K562 (cell line): ENCODE data around the gene PDLIM4. TPM values are rescaled to one million over a fixed set of nuclear protein-coding genes. Genes with fewer than 3 reads are reported as not detected.

Experiments
- ATAC-seq: fragments of 200-7000 bp; cut with Tn5 transposase; 3 replicates; pipeline ENCODE4 v1.9.1; 2020; ENCODE audit warnings: moderate library complexity
- BruUV-seq: library from RNA; stranded (reverse); fragments of 400-500 nt; replicated peaks from 2 replicates; lab custom pipeline; 2021; lab: Mats Ljungman, UMichigan
- CTCF ChIA-PET: fragments of 300-600 bp; formaldehyde crosslinking; extraction: SDS; loops from one replicate; lab custom pipeline; 2021; ENCODE audit warnings: low intra/inter-chr PET ratio; lab: Yijun Ruan, JAX
- POLR2A ChIA-PET: fragments of 300-600, 350-650 bp; sonication (Branson Sonifier 250); formaldehyde crosslinking; extraction: SDS; loops from one replicate; lab custom pipeline; 2021; ENCODE audit warnings: antibody characterized with exemption, inconsistent platforms; lab: Yijun Ruan, JAX
- DNase-seq, 4 experiments: peaks; one replicate each; pipeline versions ENCODE4 v3.0.0 to v3.0.0-alpha.2; 2011 to 2018; ENCODE audit warnings: low spot score in 3 of 4, mixed read lengths in 3 of 4; ENCODE audit errors: extremely low read depth in 1 of 4
- FAIRE-seq: peaks from 2 replicates; lab custom pipeline; 2011; peaks lifted over from hg19 to GRCh38; lab: Jason Lieb, UNC
- H2AFZ ChIP-seq: 2 replicates; pipeline ENCODE4 v1.6.0; 2011; ENCODE audit warnings: low read depth, low read length, control low read depth, inconsistent platforms
- H3K27ac ChIP-seq: fragments of 200-600 bp; 3 replicates; pipeline ENCODE4 v1.8.0; 2011; ENCODE audit warnings: low read depth, mild to moderate bottlenecking, control low read depth, inconsistent platforms, low read length, moderate library complexity, mixed read lengths; ENCODE audit errors: extremely low read depth
- H3K27me3 ChIP-seq, 2 experiments: fragments of 300-600 bp in 1 of 2; 2 replicates in 1 of 2; 3 replicates in 1 of 2; pipeline versions ENCODE4 v1.6.0 to v1.8.0; 2011; ENCODE audit warnings: inconsistent platforms in 2 of 2, low read length in 2 of 2, mild to moderate bottlenecking in 1 of 2, mixed read lengths in 1 of 2, moderate library complexity in 1 of 2; ENCODE audit not compliant: control insufficient read depth in 2 of 2, insufficient read depth in 2 of 2
- H3K36me3 ChIP-seq: fragments of 300-600 bp; 3 replicates; pipeline ENCODE4 v1.8.0; 2011; ENCODE audit warnings: mild to moderate bottlenecking, low read length, inconsistent platforms; ENCODE audit not compliant: control insufficient read depth, insufficient read depth
- H3K4me1 ChIP-seq, 2 experiments: fragments of 200-600 bp in 1 of 2; replicated peaks in 1 of 2; 2 replicates in 1 of 2; 3 replicates in 1 of 2; pipeline versions ENCODE4 v1.5.1 to v1.8.0; 2011; ENCODE audit warnings: inconsistent platforms in 2 of 2, low read length in 2 of 2, mild to moderate bottlenecking in 1 of 2, mixed read lengths in 1 of 2, moderate library complexity in 1 of 2; ENCODE audit not compliant: control insufficient read depth in 2 of 2, insufficient read depth in 2 of 2
- H3K4me2 ChIP-seq: 2 replicates; pipeline ENCODE4 v1.6.1; 2011; ENCODE audit warnings: low read length, control low read depth, inconsistent platforms, mixed read lengths; ENCODE audit not compliant: insufficient read depth
- H3K4me3 ChIP-seq: fragments of 200-600 bp; sonication (generic), shearing (Covaris generic); 2 replicates; pipeline ENCODE4 v1.5.1; 2016; ENCODE audit warnings: control low read depth, inconsistent platforms
- H3K79me2 ChIP-seq: fragments of 200-600 bp; 3 replicates; pipeline ENCODE4 v1.8.0; 2011; ENCODE audit warnings: low read length, inconsistent platforms; ENCODE audit not compliant: control insufficient read depth, insufficient read depth
- H3K9ac ChIP-seq, 2 experiments: 2 replicates each; pipeline versions ENCODE4 v1.6.0 to v1.6.1; 2011; ENCODE audit warnings: low read depth in 2 of 2, low read length in 2 of 2, control low read depth in 1 of 2, inconsistent platforms in 1 of 2, mild to moderate bottlenecking in 1 of 2, mixed read lengths in 1 of 2; ENCODE audit not compliant: insufficient read depth in 1 of 2
- H3K9me1 ChIP-seq: one replicate; pipeline ENCODE4 v1.6.0; 2011; ENCODE audit warnings: inconsistent platforms, mild to moderate bottlenecking, low read length, moderate library complexity; ENCODE audit not compliant: control insufficient read depth, insufficient read depth
- H3K9me3 ChIP-seq: replicated peaks from 2 replicates; pipeline ENCODE4 v1.5.1; 2011; ENCODE audit warnings: low read depth, low read length, inconsistent platforms; ENCODE audit not compliant: control insufficient read depth, insufficient read depth
- H4K20me1 ChIP-seq: replicated peaks from 2 replicates; pipeline ENCODE4 v1.6.1; 2011; ENCODE audit warnings: low read length, inconsistent platforms, mixed read lengths; ENCODE audit not compliant: control insufficient read depth, insufficient read depth
- BRF1 ChIP-seq: IDR thresholded peaks from 3 replicates; pipeline ENCODE4 v1.6.1; 2011; ENCODE audit warnings: borderline replicate concordance, mild to moderate bottlenecking; ENCODE audit not compliant: insufficient read length; ENCODE audit errors: extremely low read depth
- GTF2A2 ChIP-seq: IDR thresholded peaks from 2 replicates; pipeline ENCODE4 v1.6.1; 2016; ENCODE audit warnings: mild to moderate bottlenecking, missing genetic modification characterization, missing compliant biosample characterization
- MLX ChIP-seq, 2 experiments: fragments of 450-650 bp in 1 of 2; sonication (generic) in 1 of 2; formaldehyde crosslinking; conservative IDR thresholded peaks; 2 replicates each; pipeline versions ENCODE4 v1.4.0 to v1.8.1; 2020 to 2022; ENCODE audit warnings: mild to moderate bottlenecking in 1 of 2, missing genetic modification reagents in 1 of 2
- PHB2 ChIP-seq: fragments of 450-650 bp; IDR thresholded peaks from 2 replicates; pipeline ENCODE4 v1.6.1; 2017; ENCODE audit warnings: low read depth
- TGIF2 ChIP-seq: sonication (generic); formaldehyde crosslinking; IDR thresholded peaks from 2 replicates; pipeline ENCODE4 v1.8.1; 2022; ENCODE audit warnings: mild to moderate bottlenecking, missing genetic modification reagents, moderate library complexity
- ZNF212 ChIP-seq: fragments of 450-650 bp; formaldehyde crosslinking; IDR thresholded peaks from 2 replicates; pipeline ENCODE4 v1.4.0; 2020; ENCODE audit warnings: mild to moderate bottlenecking
- ZNF431 ChIP-seq: sonication (generic); formaldehyde crosslinking; IDR thresholded peaks from 2 replicates; pipeline ENCODE4 v1.8.0; 2022; ENCODE audit warnings: mild to moderate bottlenecking, missing genetic modification reagents
- ZNF436 ChIP-seq: fragments of 250-450, 450-650 bp; sonication (Bioruptor Pico); formaldehyde crosslinking; IDR thresholded peaks from 2 replicates; pipeline ENCODE4 v1.7.0; 2020; ENCODE audit warnings: mild to moderate bottlenecking
- ZNF449 ChIP-seq: fragments of 250-450 bp; sonication (Bioruptor Pico); IDR thresholded peaks from 2 replicates; pipeline ENCODE4 v1.8.0; 2022; ENCODE audit warnings: moderate library complexity, mild to moderate bottlenecking, inconsistent platforms
- WGBS: fragments of 100-300 bp; shearing (Covaris generic); methylation state at CpG from one replicate; pipeline ENCODE4 v1.1.6; 2016; ENCODE audit warnings: low coverage, mixed read lengths; ENCODE audit not compliant: insufficient coverage; ENCODE audit errors: missing lambda C conversion rate; 5-methylcytosine and 5-hydroxymethylcytosine counted together
- in situ Hi-C: fragments of 300-500 bp; cut with MboI; formaldehyde crosslinking; loops from 4 replicates; pipeline ENCODE4 v1.15.0; 2018; ENCODE audit warnings: inconsistent platforms, mixed read lengths
- intact Hi-C: fragments of 100-400 bp; cut with micrococcal nuclease; formaldehyde crosslinking; loops from 2 replicates; pipeline ENCODE4 v1.14.2; 2022
- polyA plus RNA-seq, 8 experiments: library from polyadenylated mRNA; depleted of rRNA in 4 of 8; stranded (reverse) in 5 of 8; unstranded in 3 of 8; fragments of >200 nt; fragmentation: Nextera tagmentation in 2 of 8; fragmentation: Illumina TruSeq in 1 of 8; extraction: Ambion mirVana in 2 of 8; extraction: Trizol in 1 of 8; gene quantifications; 2 replicates each; pipeline versions ENCODE4 v1.2.1 to v1.2.3, GENCODE V29; 2011 to 2014; ENCODE audit warnings: inconsistent platforms in 1 of 8, missing spikeins in 1 of 8
- total RNA-seq, 7 experiments: library from RNA; depleted of rRNA in 6 of 7; stranded (reverse); fragments of >200 nt in 6 of 7; fragmentation: Illumina TruSeq in 2 of 7; extraction: Trizol in 2 of 7; gene quantifications; 2 replicates each; pipeline versions ENCODE4 v1.2.1 to v1.2.3, GENCODE V29; 2011 to 2021; ENCODE audit warnings: low replicate concordance in 1 of 7

PDLIM4 gene
- total and polyA plus RNA-seq, 9 of the 15 experiments (the other 6 are each of a cell fraction or from before 2014, with no cell fraction given) = 0.28 to 32.8 (median 13.1) TPM

GRCh38 chr5:132222649-132223038 lies 34.9 kb upstream of the PDLIM4 start:
- DNase-seq (no peak), FAIRE-seq (no peak)
- H3K4me1 ChIP-seq = peaks cover 18 to 27% of the 10 kb centered on the region in 2 experiments
- no peaks in the 10 kb centered on the region for H3K27me3 ChIP-seq
- in situ Hi-C loops = no loop called here
- TF ChIP-seq ZNF436 (no peak), ZNF212 (no peak), PHB2 (no peak), ZNF449 (CRISPR knock-in tag) (no peak), GTF2A2 (no peak), MLX (CRISPR knock-in tag; conservative IDR thresholded peaks at IDR 0.05) (no peak), ZNF431 (CRISPR knock-in tag) (no peak), TGIF2 (CRISPR knock-in tag) (no peak), BRF1 (no peak)
- TF ChIP-seq, all 486 proteins: peak for 0
- H3K36me3 ChIP-seq = peaks cover 4% of the 10 kb centered on the region; the same call in 1 of the 3 replicates
- 67% methylated on average over 3 of the region's 3 CpGs for WGBS
- ChIA-PET CTCF (no interaction called here), POLR2A (interaction anchor here (2.4 to 3.3 kb wide), 2 partner anchors 9 to 12 kb away, joined by 10 to 11 read pairs; no protein-coding TSS in a partner anchor)
- H3K9ac ChIP-seq = no peak overlapping the region
- no peak overlapping the region for H3K4me2 ChIP-seq
- H3K9me1 ChIP-seq = no peaks in the 10 kb centered on the region
- H3K79me2 ChIP-seq = peaks cover 10% of the 10 kb centered on the region; the same call in 1 of the 3 replicates
- ATAC-seq = no peak
- no peaks in the 10 kb centered on the region for H3K9me3 ChIP-seq
- intact Hi-C loops = no loop called here
- no peak overlapping the region for H3K4me3 ChIP-seq
- no peak overlapping the region for H3K27ac ChIP-seq
- no TSS peak for BruUV-seq
- peaks cover 13% of the 10 kb centered on the region; the same call in 1 of the 2 replicates for H4K20me1 ChIP-seq
- no peak overlapping the region for H2AFZ ChIP-seq
